GM12878 (cell line): ENCODE data around the gene CACYBP. TPM values are rescaled to one million over a fixed set of nuclear protein-coding genes. Genes with fewer than 3 reads are reported as not detected.

Experiments
- CHD1 ChIP-seq: IDR thresholded peaks from 2 replicates; pipeline ENCODE4 v1.6.1; 2012; ENCODE audit warnings: low read depth, low read length, improper control_type of control experiment
- DPF2 ChIP-seq: fragments of 450-650 bp; IDR thresholded peaks from 2 replicates; pipeline ENCODE4 v1.6.1; 2017; ENCODE audit warnings: mild to moderate bottlenecking
- GATAD2B ChIP-seq: fragments of 450-650 bp; conservative IDR thresholded peaks from 2 replicates; pipeline ENCODE4 v1.6.1; 2017; ENCODE audit warnings: low read depth, mild to moderate bottlenecking, moderate library complexity
- NFYA ChIP-seq: IDR thresholded peaks from 2 replicates; pipeline ENCODE4 v1.6.1; 2011; ENCODE audit warnings: low read depth, mild to moderate bottlenecking, low read length, improper control_type of control experiment, borderline replicate concordance
- SMAD1 ChIP-seq: fragments of 450-650 bp; IDR thresholded peaks from 2 replicates; pipeline ENCODE4 v1.6.1; 2018; ENCODE audit warnings: mild to moderate bottlenecking, low read depth; ENCODE audit not compliant: partially characterized antibody
- TARDBP ChIP-seq: IDR thresholded peaks from 2 replicates; pipeline ENCODE4 v1.6.1; 2016; ENCODE audit warnings: borderline replicate concordance
- TCF3 ChIP-seq: IDR thresholded peaks from 2 replicates; pipeline ENCODE4 v1.6.1; 2012; ENCODE audit warnings: low read depth, mild to moderate bottlenecking, low read length, borderline replicate concordance; ENCODE audit not compliant: insufficient read depth
- ZNF207 ChIP-seq: fragments of 450-650 bp; IDR thresholded peaks from 2 replicates; pipeline ENCODE4 v1.6.1; 2014; ENCODE audit warnings: antibody characterized with exemption, mild to moderate bottlenecking, borderline replicate concordance
- ZNF217 ChIP-seq: fragments of 450-650 bp; IDR thresholded peaks from 2 replicates; pipeline ENCODE4 v1.6.1; 2017; ENCODE audit warnings: antibody characterized with exemption, mild to moderate bottlenecking
- polyA plus RNA-seq, 11 experiments: library from polyadenylated mRNA; depleted of rRNA in 4 of 11; unstranded in 6 of 11; stranded (reverse) in 5 of 11; fragments of >200 nt; fragmentation: Nextera tagmentation in 4 of 11; fragmentation: Illumina TruSeq in 1 of 11; extraction: Ambion mirVana in 4 of 11; extraction: Trizol in 1 of 11; gene quantifications; 1 replicate in 1 of 11; 2 replicates in 10 of 11; pipeline versions ENCODE4 v1.2.1 to v1.2.3, GENCODE V29; 2011 to 2016; ENCODE audit warnings: inconsistent platforms in 2 of 11, missing spikeins in 2 of 11, low read depth in 1 of 11
- total RNA-seq, 4 experiments: library from RNA; depleted of rRNA in 3 of 4; stranded (reverse); fragments of >200 nt in 3 of 4; fragmentation: Illumina TruSeq in 1 of 4; extraction: Trizol in 1 of 4; gene quantifications; 2 replicates each; pipeline versions ENCODE4 v1.2.1 to v1.2.3, GENCODE V29; 2013 to 2021
- TF ChIP-seq, protein P1 (sequence below): IDR thresholded peaks from 2 replicates; pipeline ENCODE4 v1.6.1; 2012; ENCODE audit warnings: low read length, inconsistent platforms
- TF ChIP-seq, protein P2 (sequence below): fragments of 450-650 bp; IDR thresholded peaks from 2 replicates; pipeline ENCODE4 v1.6.1; 2017; ENCODE audit warnings: mild to moderate bottlenecking

CACYBP gene
- total and polyA plus RNA-seq, 10 of the 15 experiments (the other 5 are each of a cell fraction or from before 2014, with no cell fraction given): 77.7 to 488 (median 218) TPM

- TF ChIP-seq, protein P1, sequence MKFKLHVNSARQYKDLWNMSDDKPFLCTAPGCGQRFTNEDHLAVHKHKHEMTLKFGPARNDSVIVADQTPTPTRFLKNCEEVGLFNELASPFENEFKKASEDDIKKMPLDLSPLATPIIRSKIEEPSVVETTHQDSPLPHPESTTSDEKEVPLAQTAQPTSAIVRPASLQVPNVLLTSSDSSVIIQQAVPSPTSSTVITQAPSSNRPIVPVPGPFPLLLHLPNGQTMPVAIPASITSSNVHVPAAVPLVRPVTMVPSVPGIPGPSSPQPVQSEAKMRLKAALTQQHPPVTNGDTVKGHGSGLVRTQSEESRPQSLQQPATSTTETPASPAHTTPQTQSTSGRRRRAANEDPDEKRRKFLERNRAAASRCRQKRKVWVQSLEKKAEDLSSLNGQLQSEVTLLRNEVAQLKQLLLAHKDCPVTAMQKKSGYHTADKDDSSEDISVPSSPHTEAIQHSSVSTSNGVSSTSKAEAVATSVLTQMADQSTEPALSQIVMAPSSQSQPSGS: no peak
- no peak for TF ChIP-seq GATAD2B
- TF ChIP-seq DPF2: no peak
- no peak for TF ChIP-seq CHD1
- TF ChIP-seq SMAD1: no peak
- TF ChIP-seq, protein P2, sequence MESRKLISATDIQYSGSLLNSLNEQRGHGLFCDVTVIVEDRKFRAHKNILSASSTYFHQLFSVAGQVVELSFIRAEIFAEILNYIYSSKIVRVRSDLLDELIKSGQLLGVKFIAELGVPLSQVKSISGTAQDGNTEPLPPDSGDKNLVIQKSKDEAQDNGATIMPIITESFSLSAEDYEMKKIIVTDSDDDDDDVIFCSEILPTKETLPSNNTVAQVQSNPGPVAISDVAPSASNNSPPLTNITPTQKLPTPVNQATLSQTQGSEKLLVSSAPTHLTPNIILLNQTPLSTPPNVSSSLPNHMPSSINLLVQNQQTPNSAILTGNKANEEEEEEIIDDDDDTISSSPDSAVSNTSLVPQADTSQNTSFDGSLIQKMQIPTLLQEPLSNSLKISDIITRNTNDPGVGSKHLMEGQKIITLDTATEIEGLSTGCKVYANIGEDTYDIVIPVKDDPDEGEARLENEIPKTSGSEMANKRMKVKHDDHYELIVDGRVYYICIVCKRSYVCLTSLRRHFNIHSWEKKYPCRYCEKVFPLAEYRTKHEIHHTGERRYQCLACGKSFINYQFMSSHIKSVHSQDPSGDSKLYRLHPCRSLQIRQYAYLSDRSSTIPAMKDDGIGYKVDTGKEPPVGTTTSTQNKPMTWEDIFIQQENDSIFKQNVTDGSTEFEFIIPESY: no peak
- TF ChIP-seq NFYA: no peak
- TF ChIP-seq ZNF207: no peak
- TF ChIP-seq TARDBP: no peak
- no peak for TF ChIP-seq ZNF217
- no peak for TF ChIP-seq TCF3
- TF ChIP-seq, all 136 proteins: peak for 0
Observed at GRCh38 chr1:174989536-174990220, 10.1 kb upstream of the CACYBP start (continued).
